DMS 273 treated with DMSO at 0.1 percent for 48 hours (cell line): ENCODE data around the gene ABHD14A.

Experiments
- DNase-seq: peaks from one replicate; lab custom pipeline; 2025; lab: John Stamatoyannopoulos, UW

The ABHD14A gene

GRCh38 chr3:51957520-51958205, 17.2 kb upstream of the ABHD14A start:
- DNase-seq: no peak

- DNase-seq: no peak
Measured at GRCh38 chr3:51958603-51959521, 16.0 kb upstream of the ABHD14A start.

GRCh38 chr3:51959651-51960050, 15.2 kb upstream of the ABHD14A start:
- DNase-seq: no peak

GRCh38 chr3:51960386-51960785, 14.5 kb upstream of the ABHD14A start:
- DNase-seq: no peak

- no peak for DNase-seq
Measured at GRCh38 chr3:51961011-51961410, 13.9 kb upstream of the ABHD14A start.

GRCh38 chr3:51961602-51962569, 13.0 kb upstream of the ABHD14A start:
- no peak for DNase-seq

- no peak for DNase-seq
Measured at GRCh38 chr3:51962854-51963530, 11.9 kb upstream of the ABHD14A start.

- no peak for DNase-seq
Measured at GRCh38 chr3:51963951-51964451, 10.9 kb upstream of the ABHD14A start.

GRCh38 chr3:51964521-51964920, 10.3 kb upstream of the ABHD14A start:
- DNase-seq: no peak

GRCh38 chr3:51966016-51966415, 8.8 kb upstream of the ABHD14A start:
- DNase-seq: no peak

- no peak for DNase-seq
Measured at GRCh38 chr3:51966486-51966885, 8.4 kb upstream of the ABHD14A start.

- no peak for DNase-seq
Measured at GRCh38 chr3:51966922-51967383, 7.9 kb upstream of the ABHD14A start.

GRCh38 chr3:51967384-51968169, 7.3 kb upstream of the ABHD14A start, which contains the start of gene PCBP4:
Gene PCBP4 (minus strand): TSS chr3:51967454. CDS start chr3:51961240, 6,214 bp downstream.
- DNase-seq: no peak

- peak; percentile 45 for DNase-seq
Measured at GRCh38 chr3:51968170-51968775, 6.6 kb upstream of the ABHD14A start.

GRCh38 chr3:51968883-51969678, 5.8 kb upstream of the ABHD14A start:
- DNase-seq: no peak

GRCh38 chr3:51969841-51970240, 5.0 kb upstream of the ABHD14A start:
- DNase-seq: no peak

- DNase-seq: no peak
Measured at GRCh38 chr3:51970606-51971300, 4.1 kb upstream of the ABHD14A start.

GRCh38 chr3:51971350-51971749, 3.5 kb upstream of the ABHD14A start:
- DNase-seq: no peak
